Cardiac atrium fibroblast (primary cell): ENCODE measurements around the gene INPP5E. TPM values are rescaled to one million over a fixed set of nuclear protein-coding genes. Genes with fewer than 3 reads are reported as not detected.

ENCODE experiments used
- total RNA-seq: library from RNA; depleted of rRNA; stranded (reverse); fragments of >200 nt; gene quantifications from 2 replicates; pipeline ENCODE4 v1.2.3, GENCODE V29; 2015

The INPP5E gene
- 6.0 and 8.7 TPM in 2 replicates for total RNA-seq

DNA sequence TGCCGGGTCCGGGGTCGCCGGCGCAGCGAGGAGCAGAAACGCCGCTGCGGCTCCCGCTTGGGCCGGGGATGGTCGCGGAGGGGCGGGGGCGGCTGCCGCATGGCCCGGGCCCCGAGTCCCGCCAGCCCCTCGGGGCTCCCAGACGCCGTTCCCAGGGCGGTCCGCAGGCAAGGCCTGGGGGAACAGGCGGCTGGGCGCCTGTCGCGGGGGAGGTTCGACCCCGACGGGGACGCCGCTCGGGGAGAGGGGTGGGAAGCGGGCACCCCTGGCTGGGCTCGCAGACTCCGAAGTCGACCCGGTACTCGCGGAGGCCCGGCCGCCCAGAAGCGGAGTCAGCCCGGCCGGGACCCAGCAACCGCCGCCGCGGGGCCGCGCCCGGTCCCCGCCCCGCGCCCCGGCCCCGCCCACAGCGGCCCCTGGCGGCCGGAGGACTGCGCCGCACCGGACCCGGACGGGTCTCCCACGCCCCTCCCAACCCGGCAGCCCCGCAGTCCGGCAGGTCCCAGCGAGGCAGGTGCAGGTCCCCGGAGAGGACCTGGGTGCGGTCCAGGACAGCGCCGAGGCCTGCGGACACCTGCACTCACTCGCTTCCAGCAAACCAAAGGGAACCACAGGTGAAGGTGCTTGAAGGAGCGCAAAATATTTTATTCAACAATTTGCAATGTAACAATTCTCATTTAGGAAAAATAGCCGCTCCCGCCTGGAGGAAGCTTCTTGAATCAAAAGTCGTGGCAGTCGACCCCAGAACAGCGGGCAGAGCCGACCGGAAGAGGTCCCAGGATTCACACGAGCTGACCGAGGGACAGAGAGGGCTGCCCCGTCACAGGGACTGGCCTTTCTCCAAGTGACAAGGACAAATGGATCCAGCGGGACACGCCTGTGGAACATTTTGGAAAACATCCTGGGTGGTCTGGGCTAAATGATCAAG lies at the start of gene INPP5E:
Gene INPP5E, minus strand, starts transcription at position 365 of the 928 bp plus-strand sequence. CDS start 426 bp downstream, outside the sequence.

GRCh38 chr9:136482793-136483588 lies 43.3 kb upstream of the INPP5E start, which contains the start of gene SEC16A:
Gene SEC16A (minus strand): TSS chr9:136483040. CDS start chr9:136477615, 5,425 bp downstream.

DNA sequence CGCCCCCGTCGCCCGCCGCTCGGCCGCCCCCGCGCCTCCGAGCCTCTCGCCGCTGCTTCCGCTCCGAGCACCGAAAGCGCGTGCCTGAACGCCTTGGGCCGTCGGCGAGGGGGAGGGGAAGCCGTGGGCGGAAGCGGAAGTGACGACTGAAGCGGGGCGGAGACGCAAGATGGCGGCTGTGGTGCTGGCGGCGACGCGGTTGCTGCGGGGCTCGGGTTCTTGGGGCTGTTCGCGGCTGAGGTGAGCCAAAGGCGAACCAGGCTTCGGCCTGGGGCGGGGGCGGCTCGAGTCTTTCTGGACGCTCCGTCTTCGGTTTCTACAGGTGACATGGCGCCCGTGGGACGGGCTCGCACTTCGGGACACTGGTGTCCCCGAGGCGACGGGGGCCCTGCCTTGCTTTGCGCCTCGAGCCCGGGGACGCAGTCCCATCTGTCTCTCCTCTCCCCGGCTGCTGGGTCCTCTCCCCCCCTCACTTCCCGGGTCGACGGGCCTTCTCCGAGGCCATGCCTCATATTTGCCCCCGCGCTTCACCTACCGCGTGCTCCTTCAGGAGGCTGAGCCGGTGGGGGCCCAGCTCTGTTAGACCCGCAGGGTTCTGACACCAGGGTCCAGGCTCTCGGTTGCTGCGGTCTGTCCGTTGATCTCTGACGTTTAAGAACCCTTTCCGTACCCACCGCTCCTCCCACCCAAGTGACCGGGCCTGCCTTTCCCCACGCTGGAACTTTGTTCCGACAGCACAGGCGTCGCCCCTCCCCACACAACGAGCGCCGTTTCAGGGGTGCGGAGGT lies 29.0 kb downstream of the INPP5E start, which contains the start of the genes ENTR1 and PMPCA:
Gene ENTR1, minus strand, starts transcription at position 115 of the 788 bp plus-strand sequence. CDS start 217 bp downstream, outside the sequence.
Gene PMPCA, plus strand, starts transcription at position 159 of the 788 bp plus-strand sequence. Its CDS starts 11 bp downstream, at position 170.

GRCh38 chr9:136400038-136400834 lies 39.4 kb downstream of the INPP5E start, which contains the start of gene SNAPC4:
Gene SNAPC4 (minus strand): TSS chr9:136400170. CDS start chr9:136398428, 1,742 bp downstream.

Other genes with a start within 250 kb of the INPP5E start
- gene LHX3, start 234.7 kb downstream of the INPP5E start, total RNA-seq: not detected in 2 replicates
- 15.9 and 16.4 TPM in 2 replicates for gene QSOX2, start 194.0 kb downstream of the INPP5E start, total RNA-seq
- gene CCDC187, start 135.8 kb downstream of the INPP5E start, total RNA-seq: not detected in 2 replicates
- 35.8 and 43.7 TPM in 2 replicates for gene GPSM1, start 112.3 kb downstream of the INPP5E start, total RNA-seq
- gene DNLZ, start 76.1 kb downstream of the INPP5E start, total RNA-seq: 4.5 and 11.3 TPM in 2 replicates
- under 0.01 and 0.65 TPM in 2 replicates for gene CARD9, start 66.2 kb downstream of the INPP5E start, total RNA-seq
- gene SNAPC4, start 39.7 kb downstream of the INPP5E start, total RNA-seq: 6.5 and 8.1 TPM in 2 replicates
- gene ENTR1, start 29.2 kb downstream of the INPP5E start, total RNA-seq: 38.9 and 43.3 TPM in 2 replicates
- gene PMPCA, start 29.2 kb downstream of the INPP5E start, total RNA-seq: 38.5 and 44.6 TPM in 2 replicates
- gene SEC16A, start 43.2 kb upstream of the INPP5E start, total RNA-seq: 45.7 and 65.4 TPM in 2 replicates
- 20.9 and 30.1 TPM in 2 replicates for gene NOTCH1, start 106.2 kb upstream of the INPP5E start, total RNA-seq
- 189 and 232 TPM in 2 replicates for gene EGFL7, start 223.1 kb upstream of the INPP5E start, total RNA-seq
- 76.0 and 90.6 TPM in 2 replicates for gene AGPAT2, start 247.6 kb upstream of the INPP5E start, total RNA-seq